HG02973 (cell line): ENCODE measurements around the gene WDPCP.
"Not testable (repeated sequence)": the region's sequence is repeated elsewhere in the genome, so short reads cannot be mapped to it uniquely, and the experiment has no call there.

Experiments
- ATAC-seq: cut with Tn5 transposase; IDR thresholded peaks from one replicate; pipeline ENCODE4 v1.9.1; 2021; ENCODE audit warnings: moderate library complexity; ENCODE audit not compliant: unreplicated experiment

WDPCP gene

GRCh38 chr2:63590626-63591408, 2.5 kb upstream of the WDPCP start:
- ATAC-seq = no peak

GRCh38 chr2:63589148-63589958, 1.1 kb upstream of the WDPCP start:
- ATAC-seq = no peak

- no peak for ATAC-seq
Measured at GRCh38 chr2:63587814-63588384, 378 bp downstream of the WDPCP start.

- no peak for ATAC-seq
Measured at GRCh38 chr2:63582873-63583272, 5.4 kb downstream of the WDPCP start.

GRCh38 chr2:63581298-63581961, 6.8 kb downstream of the WDPCP start:
- no peak for ATAC-seq

GRCh38 chr2:63580651-63581297, 7.5 kb downstream of the WDPCP start:
- ATAC-seq = no peak

GRCh38 chr2:63578767-63579166, 9.5 kb downstream of the WDPCP start:
- ATAC-seq = no peak

- no peak for ATAC-seq
Measured at GRCh38 chr2:63576546-63576945, 11.7 kb downstream of the WDPCP start.

- not testable (repeated sequence) for ATAC-seq
Measured at GRCh38 chr2:63573726-63574345, 14.4 kb downstream of the WDPCP start.

GRCh38 chr2:63573026-63573425, 15.3 kb downstream of the WDPCP start:
- not testable (repeated sequence) for ATAC-seq

- ATAC-seq = no peak
Measured at GRCh38 chr2:63572001-63572400, 16.3 kb downstream of the WDPCP start.

GRCh38 chr2:63571291-63571690, 17.0 kb downstream of the WDPCP start:
- ATAC-seq = no peak

- no peak for ATAC-seq
Measured at GRCh38 chr2:63569740-63570139, 18.5 kb downstream of the WDPCP start.

GRCh38 chr2:63562751-63563150, 25.5 kb downstream of the WDPCP start:
- ATAC-seq = no peak

- not testable (repeated sequence) for ATAC-seq
Measured at GRCh38 chr2:63558922-63559321, 29.4 kb downstream of the WDPCP start.

GRCh38 chr2:63557819-63558218, 30.5 kb downstream of the WDPCP start:
- ATAC-seq = not testable (repeated sequence)

GRCh38 chr2:63555931-63556330, 32.3 kb downstream of the WDPCP start:
- no peak for ATAC-seq

- ATAC-seq = no peak
Measured at GRCh38 chr2:63555299-63555698, 33.0 kb downstream of the WDPCP start.

GRCh38 chr2:63553049-63553448, 35.2 kb downstream of the WDPCP start:
- no peak for ATAC-seq

GRCh38 chr2:63545023-63545422, 43.3 kb downstream of the WDPCP start:
- no peak for ATAC-seq
